GM20000 (cell line): ENCODE results near the gene ANGPT4.

Source experiments
- DNase-seq: peaks from one replicate; pipeline ENCODE4 v3.0.0; 2012; ENCODE audit warnings: low spot score
- TF ChIP-seq, protein P1 (sequence below): IDR thresholded peaks from 2 replicates; pipeline ENCODE4 v1.5.1; 2012; ENCODE audit warnings: mild to moderate bottlenecking, control low read depth; ENCODE audit errors: extremely low read depth, missing control alignments

The ANGPT4 gene

GRCh38 chr20:924639-925038 lies 8.5 kb upstream of the ANGPT4 start:
- no peak for DNase-seq
- TF ChIP-seq, protein P1, sequence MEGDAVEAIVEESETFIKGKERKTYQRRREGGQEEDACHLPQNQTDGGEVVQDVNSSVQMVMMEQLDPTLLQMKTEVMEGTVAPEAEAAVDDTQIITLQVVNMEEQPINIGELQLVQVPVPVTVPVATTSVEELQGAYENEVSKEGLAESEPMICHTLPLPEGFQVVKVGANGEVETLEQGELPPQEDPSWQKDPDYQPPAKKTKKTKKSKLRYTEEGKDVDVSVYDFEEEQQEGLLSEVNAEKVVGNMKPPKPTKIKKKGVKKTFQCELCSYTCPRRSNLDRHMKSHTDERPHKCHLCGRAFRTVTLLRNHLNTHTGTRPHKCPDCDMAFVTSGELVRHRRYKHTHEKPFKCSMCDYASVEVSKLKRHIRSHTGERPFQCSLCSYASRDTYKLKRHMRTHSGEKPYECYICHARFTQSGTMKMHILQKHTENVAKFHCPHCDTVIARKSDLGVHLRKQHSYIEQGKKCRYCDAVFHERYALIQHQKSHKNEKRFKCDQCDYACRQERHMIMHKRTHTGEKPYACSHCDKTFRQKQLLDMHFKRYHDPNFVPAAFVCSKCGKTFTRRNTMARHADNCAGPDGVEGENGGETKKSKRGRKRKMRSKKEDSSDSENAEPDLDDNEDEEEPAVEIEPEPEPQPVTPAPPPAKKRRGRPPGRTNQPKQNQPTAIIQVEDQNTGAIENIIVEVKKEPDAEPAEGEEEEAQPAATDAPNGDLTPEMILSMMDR: no peak

DNA sequence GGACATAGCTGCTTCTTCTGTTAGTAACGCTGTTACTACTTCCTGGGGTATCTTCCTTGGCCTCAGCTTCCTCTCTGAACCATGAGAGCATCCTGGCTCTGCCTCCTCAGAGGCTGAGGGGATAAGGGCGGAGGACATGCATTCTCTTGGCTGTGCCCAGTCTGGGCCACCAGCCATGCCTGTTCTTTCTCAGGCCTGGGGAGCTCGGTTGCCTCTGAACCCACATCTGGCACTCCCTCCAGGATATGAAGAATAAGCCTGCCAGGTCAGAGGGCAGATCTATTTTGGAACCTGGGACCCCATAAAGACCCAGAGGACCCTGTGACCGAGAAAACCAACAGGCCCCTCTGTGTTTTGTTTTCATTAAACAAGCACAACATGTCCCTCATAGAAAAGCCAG lies 6.6 kb upstream of the ANGPT4 start:
- TF ChIP-seq, protein P1: no peak

GRCh38 chr20:921068-921467 lies 4.9 kb upstream of the ANGPT4 start:
- TF ChIP-seq, protein P1: no peak
- no peak for DNase-seq

More for the DNA sequence above, 6.6 kb upstream of the ANGPT4 start:
- DNase-seq: no peak

GRCh38 chr20:920311-920710 lies 4.2 kb upstream of the ANGPT4 start:
- no peak for DNase-seq
- TF ChIP-seq, protein P1: no peak

- no peak for DNase-seq
- TF ChIP-seq, protein P1: no peak
Observed at GRCh38 chr20:919491-919916, 3.4 kb upstream of the ANGPT4 start.

GRCh38 chr20:917416-917815 lies 1.3 kb upstream of the ANGPT4 start:
- DNase-seq: no peak
- TF ChIP-seq, protein P1: no peak

DNA sequence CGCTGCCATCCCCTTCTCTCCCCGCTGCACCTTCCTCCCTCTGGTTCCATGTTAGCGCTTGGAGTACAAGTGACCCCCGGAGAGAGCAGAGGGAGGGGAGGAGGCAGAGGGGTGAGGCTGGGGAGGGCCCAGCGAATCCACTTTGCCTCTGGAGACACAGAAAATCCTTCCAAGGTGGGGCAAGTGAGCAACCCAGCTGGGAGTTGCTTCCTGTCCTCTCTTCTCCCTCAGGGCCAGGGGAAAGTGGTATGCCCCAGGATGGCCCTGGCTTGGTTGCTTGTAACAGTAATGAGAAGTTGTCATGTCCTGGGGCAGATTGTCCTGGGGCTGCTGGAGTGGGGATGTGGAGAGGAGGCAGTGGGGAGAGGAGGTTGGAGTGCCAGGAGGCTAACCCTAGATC lies 691 bp upstream of the ANGPT4 start:
- no peak for DNase-seq
- TF ChIP-seq, protein P1: no peak
